ENCODE measurements around the gene RGL2. TPM values are rescaled to one million over a fixed set of nuclear protein-coding genes. Genes with fewer than 3 reads are reported as not detected.

The RGL2 gene
- total and polyA plus RNA-seq, 2 of the 4 experiments (the other 2 are of a cell fraction), result 4.1 to 26.9 TPM

DNA sequence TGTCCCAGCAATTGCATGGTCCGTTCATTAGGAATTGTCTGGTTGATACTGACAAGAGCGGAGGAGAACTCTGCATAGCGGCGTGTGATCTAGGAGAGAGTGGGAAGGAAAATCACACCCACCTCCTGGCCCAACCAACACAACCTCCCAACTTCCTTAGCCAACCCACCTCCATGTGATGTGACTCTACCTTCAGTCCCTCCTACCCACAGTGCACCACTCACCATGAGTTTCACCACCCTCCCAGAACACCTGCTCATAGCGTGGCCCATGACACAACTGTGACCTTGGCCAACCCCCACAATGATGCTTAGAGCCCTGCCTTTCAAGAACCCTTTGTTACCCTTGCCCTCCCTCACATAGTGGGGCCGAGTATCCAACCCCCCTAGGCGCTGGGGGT is 34.7 kb downstream of the RGL2 start:
- H2AK5ac ChIP-seq (ENCODE audit: low read depth, low read length), result no peak overlapping the region
- no peak overlapping the region for H3K4ac ChIP-seq (ENCODE audit: low read depth, low read length)
- H3K4me2 ChIP-seq (ENCODE audit: low read depth, low read length), result no peak overlapping the region
- intact Hi-C loops (cut with micrococcal nuclease), result no loop called here
- no peak overlapping the region for H3K27ac ChIP-seq (ENCODE audit: insufficient read depth, low read length)
- no peak overlapping the region for H4K8ac ChIP-seq (ENCODE audit: low read depth in 2 of 2, low read length in 2 of 2)
- ATAC-seq (ENCODE audit: low read depth) (no peak), DNase-seq (no peak)
- TF ChIP-seq, protein P1, sequence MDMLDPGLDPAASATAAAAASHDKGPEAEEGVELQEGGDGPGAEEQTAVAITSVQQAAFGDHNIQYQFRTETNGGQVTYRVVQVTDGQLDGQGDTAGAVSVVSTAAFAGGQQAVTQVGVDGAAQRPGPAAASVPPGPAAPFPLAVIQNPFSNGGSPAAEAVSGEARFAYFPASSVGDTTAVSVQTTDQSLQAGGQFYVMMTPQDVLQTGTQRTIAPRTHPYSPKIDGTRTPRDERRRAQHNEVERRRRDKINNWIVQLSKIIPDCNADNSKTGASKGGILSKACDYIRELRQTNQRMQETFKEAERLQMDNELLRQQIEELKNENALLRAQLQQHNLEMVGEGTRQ (IDR thresholded peaks at IDR 0.05; ENCODE audit: low read depth, low read length), result no peak
- no peak for TF ChIP-seq RFX5 (IDR thresholded peaks at IDR 0.05; ENCODE audit: low read depth, low read length)
- no peak for TF ChIP-seq RAD21 (IDR thresholded peaks at IDR 0.05; ENCODE audit: low read length)
- no peak for TF ChIP-seq BHLHE40 (IDR thresholded peaks at IDR 0.05; ENCODE audit: low read depth, low read length)
- no peak for TF ChIP-seq MAFK (IDR thresholded peaks at IDR 0.05; ENCODE audit: low read depth, low read length)
- TF ChIP-seq MAZ (IDR thresholded peaks at IDR 0.05; ENCODE audit: borderline replicate concordance, low read depth, low read length), result no peak
- TF ChIP-seq POLR2A (IDR thresholded peaks at IDR 0.05; ENCODE audit: low read depth, low read length), result no peak
- TF ChIP-seq CHD1 (IDR thresholded peaks at IDR 0.05; ENCODE audit: low read depth, low read length), result no peak
- TF ChIP-seq MXI1 (IDR thresholded peaks at IDR 0.05; ENCODE audit: borderline replicate concordance, low read depth, low read length), result no peak
- no peak for TF ChIP-seq SMC3 (IDR thresholded peaks at IDR 0.05; ENCODE audit: low read depth, low read length)
- no peak for TF ChIP-seq RCOR1 (IDR thresholded peaks at IDR 0.05; ENCODE audit: insufficient replicate concordance, low read length)
- no peak for TF ChIP-seq FOS (IDR thresholded peaks at IDR 0.05; ENCODE audit: low read depth, low read length)
- TF ChIP-seq, protein P2, sequence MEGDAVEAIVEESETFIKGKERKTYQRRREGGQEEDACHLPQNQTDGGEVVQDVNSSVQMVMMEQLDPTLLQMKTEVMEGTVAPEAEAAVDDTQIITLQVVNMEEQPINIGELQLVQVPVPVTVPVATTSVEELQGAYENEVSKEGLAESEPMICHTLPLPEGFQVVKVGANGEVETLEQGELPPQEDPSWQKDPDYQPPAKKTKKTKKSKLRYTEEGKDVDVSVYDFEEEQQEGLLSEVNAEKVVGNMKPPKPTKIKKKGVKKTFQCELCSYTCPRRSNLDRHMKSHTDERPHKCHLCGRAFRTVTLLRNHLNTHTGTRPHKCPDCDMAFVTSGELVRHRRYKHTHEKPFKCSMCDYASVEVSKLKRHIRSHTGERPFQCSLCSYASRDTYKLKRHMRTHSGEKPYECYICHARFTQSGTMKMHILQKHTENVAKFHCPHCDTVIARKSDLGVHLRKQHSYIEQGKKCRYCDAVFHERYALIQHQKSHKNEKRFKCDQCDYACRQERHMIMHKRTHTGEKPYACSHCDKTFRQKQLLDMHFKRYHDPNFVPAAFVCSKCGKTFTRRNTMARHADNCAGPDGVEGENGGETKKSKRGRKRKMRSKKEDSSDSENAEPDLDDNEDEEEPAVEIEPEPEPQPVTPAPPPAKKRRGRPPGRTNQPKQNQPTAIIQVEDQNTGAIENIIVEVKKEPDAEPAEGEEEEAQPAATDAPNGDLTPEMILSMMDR (conservative IDR thresholded peaks at IDR 0.05; ENCODE audit: low read depth, low read length), result no peak
- no peak for TF ChIP-seq NFE2L2 (IDR thresholded peaks at IDR 0.05; ENCODE audit: low read depth, low read length)
- no peak overlapping the region for H3K9ac ChIP-seq (ENCODE audit: low read depth, low read length)
- H2BK15ac ChIP-seq (ENCODE audit: low read depth, low read length), result no peak overlapping the region
- dilution Hi-C loops (cut with HindIII; ENCODE audit: low sequenced_read_pairs, unreplicated experiment), result no loop called here
- H4K91ac ChIP-seq (ENCODE audit: insufficient read depth, low read depth, low read length), result no peak overlapping the region
- peaks cover 56% of the 10 kb centered on the region for H3K36me3 ChIP-seq (ENCODE audit: control insufficient read depth, insufficient read depth, low read length)
- H2BK5ac ChIP-seq (ENCODE audit: low read depth, low read length, poor library complexity, severe bottlenecking), result no peak overlapping the region
- H3K56ac ChIP-seq (ENCODE audit: extremely low read depth, insufficient read depth, low read length), result no peak overlapping the region
- no peaks in the 10 kb centered on the region for H3K4me1 ChIP-seq (ENCODE audit: control insufficient read depth, insufficient read depth, low read length)
- CTCF ChIA-PET, result no interaction called here
- WGBS, 2 experiments (ENCODE audit: extremely low coverage in 2 of 2, insufficient read length in 1 of 2), result 40% methylated on average over 1 of the region's 7 CpGs; no CpG with 5 or more reads in 1 of the 2 experiments
- H4K20me1 ChIP-seq (ENCODE audit: insufficient read depth, low read length), result no peaks in the 10 kb centered on the region
- H2AFZ ChIP-seq (replicated peaks; ENCODE audit: low read length, poor library complexity), result no peak overlapping the region
- H2AK9ac ChIP-seq (replicated peaks; ENCODE audit: low read depth, low read length, poor library complexity), result no peak overlapping the region
- POLR2A ChIA-PET (ENCODE audit: unreplicated experiment), result no interaction called here
- BruUV-seq (replicated peaks), result no TSS peak
- no peak overlapping the region for H4K5ac ChIP-seq (ENCODE audit: low read depth, low read length)
- H3K9me1 ChIP-seq (ENCODE audit: insufficient read depth, low read length), result no peaks in the 10 kb centered on the region; the same call in 1 of the 2 replicates
- H3K79me1 ChIP-seq (ENCODE audit: low read depth in 1 of 2, low read length in 2 of 2), result peaks cover 0 to 10% of the 10 kb centered on the region in 2 experiments; a peak in 2 of 4 replicates
- H3K18ac ChIP-seq (ENCODE audit: low read depth, low read length), result no peak overlapping the region
- H2BK120ac ChIP-seq (ENCODE audit: low read depth, low read length), result no peak overlapping the region
- in situ Hi-C loops (cut with MboI; ENCODE audit: low sequenced_read_pairs), result no loop called here
- no peaks in the 10 kb centered on the region for H3K9me3 ChIP-seq (ENCODE audit: control insufficient read depth, insufficient read depth, low read length)
- H3K4me3 ChIP-seq (ENCODE audit: insufficient read depth, low read depth, low read length), result no peak overlapping the region
- H2BK20ac ChIP-seq (ENCODE audit: low read depth, low read length), result no peak overlapping the region
- no peak overlapping the region for H3K23ac ChIP-seq (ENCODE audit: low read depth, low read length)
- H3K27me3 ChIP-seq (ENCODE audit: control insufficient read depth, insufficient read depth, low read length), result no peaks in the 10 kb centered on the region
- H3K14ac ChIP-seq (replicated peaks; ENCODE audit: low read depth, low read length), result no peak overlapping the region

All from IMR-90 (cell line).